AG10803 (cell line): ENCODE results near the gene MYO3B.
"Not testable (repeated sequence)": the region's sequence is repeated elsewhere in the genome, so short reads cannot be mapped to it uniquely, and the experiment has no call there.

ENCODE experiments used
- DNase-seq: peaks from one replicate; pipeline ENCODE4 v3.0.0; 2010; ENCODE audit warnings: low read depth
- H3K4me3 ChIP-seq: 2 replicates; pipeline ENCODE4 v1.5.1; 2011; ENCODE audit warnings: mild to moderate bottlenecking, low read length, control low read depth
- CTCF ChIP-seq: conservative IDR thresholded peaks from 2 replicates; pipeline ENCODE4 v1.5.1; 2011; ENCODE audit warnings: mild to moderate bottlenecking, low read length, control low read depth, inconsistent platforms

The MYO3B gene

GRCh38 chr2:170258382-170258781, 80.4 kb downstream of the MYO3B start:
- no peak for DNase-seq
- no peak for TF ChIP-seq CTCF
- no peak overlapping the region for H3K4me3 ChIP-seq

- H3K4me3 ChIP-seq: no peak overlapping the region
- TF ChIP-seq CTCF: no peak
These were observed 82.2 kb downstream of the MYO3B start for GRCh38 chr2:170260188-170260587.

GRCh38 chr2:170261566-170261965, 83.6 kb downstream of the MYO3B start:
- TF ChIP-seq CTCF: no peak
- H3K4me3 ChIP-seq: no peak overlapping the region

More at GRCh38 chr2:170260188-170260587, 82.2 kb downstream of the MYO3B start:
- DNase-seq: no peak

GRCh38 chr2:170262343-170262742, 84.4 kb downstream of the MYO3B start:
- DNase-seq: no peak
- no peak for TF ChIP-seq CTCF

More at GRCh38 chr2:170261566-170261965, 83.6 kb downstream of the MYO3B start:
- no peak for DNase-seq

GRCh38 chr2:170262806-170263205, 84.9 kb downstream of the MYO3B start:
- no peak overlapping the region for H3K4me3 ChIP-seq
- DNase-seq: no peak
- TF ChIP-seq CTCF: no peak

More at GRCh38 chr2:170262343-170262742, 84.4 kb downstream of the MYO3B start:
- H3K4me3 ChIP-seq: no peak overlapping the region

- not testable (repeated sequence) for H3K4me3 ChIP-seq, DNase-seq
These were observed 86.0 kb downstream of the MYO3B start for GRCh38 chr2:170263728-170264521.

GRCh38 chr2:170264522-170264860, 86.5 kb downstream of the MYO3B start:
- no peak for DNase-seq
- H3K4me3 ChIP-seq: no peak overlapping the region
- TF ChIP-seq CTCF: no peak

- no peak for TF ChIP-seq CTCF
- no peak overlapping the region for H3K4me3 ChIP-seq
- no peak for DNase-seq
These were observed 86.9 kb downstream of the MYO3B start for GRCh38 chr2:170264865-170265264.
